Chondrocyte (in vitro differentiated cells): Measurements from ENCODE around the gene HECW1. TPM values are rescaled to one million over a fixed set of nuclear protein-coding genes. Genes with fewer than 3 reads are reported as not detected.
A peak's percentile ranks its signal among the peaks of the same experiment; 100 is the strongest.

Experiments
- DNase-seq: peaks from one replicate; pipeline ENCODE4 v3.0.0; 2021; ENCODE audit warnings: mixed read lengths, low spot score
- H3K27ac Mint-ChIP-seq: one replicate; pipeline ENCODE4 v1.8.0; 2021; ENCODE audit warnings: mild to moderate bottlenecking, moderate library complexity, mixed read lengths; ENCODE audit not compliant: unreplicated experiment
- H3K27me3 Mint-ChIP-seq: 2 replicates; pipeline ENCODE4 v1.8.0; 2021; ENCODE audit warnings: low read depth, mixed read lengths
- H3K36me3 Mint-ChIP-seq: 2 replicates; pipeline ENCODE4 v1.8.0; 2021; ENCODE audit warnings: low read depth, mixed read lengths
- H3K4me1 Mint-ChIP-seq: 2 replicates; pipeline ENCODE4 v1.8.0; 2021; ENCODE audit warnings: low read depth, mild to moderate bottlenecking, mixed read lengths
- H3K4me3 Mint-ChIP-seq: one replicate; pipeline ENCODE4 v1.8.0; 2021; ENCODE audit warnings: mild to moderate bottlenecking, moderate library complexity, mixed read lengths; ENCODE audit not compliant: unreplicated experiment
- H3K9me3 Mint-ChIP-seq: 2 replicates; pipeline ENCODE4 v1.8.0; 2021; ENCODE audit warnings: low read depth, mixed read lengths
- CTCF ChIP-seq: fragments of 200-600 bp; sonication (generic); IDR thresholded peaks from 2 replicates; pipeline ENCODE4 v1.5.0; 2021; ENCODE audit warnings: antibody characterized with exemption, mild to moderate bottlenecking, moderate library complexity
- total RNA-seq: library from RNA; stranded (reverse); gene quantifications from 3 replicates; pipeline ENCODE4 v1.2.1, GENCODE V29; 2021

Gene HECW1
- total RNA-seq, 1 donor from 2014 or later: 1.9 TPM

GRCh38 chr7:43520201-43520600 lies 407.8 kb downstream of the HECW1 start:
- Mint-ChIP-seq H3K27me3 (no peaks in the 10 kb centered on the region), H3K27ac (no peak overlapping the region), H3K4me1 (peaks cover 20% of the 10 kb centered on the region), H3K36me3 (no peaks in the 10 kb centered on the region), H3K9me3 (no peaks in the 10 kb centered on the region), H3K4me3 (no peak overlapping the region)
- no peak for DNase-seq
- TF ChIP-seq CTCF: no peak

GRCh38 chr7:43522406-43523156 lies 410.1 kb downstream of the HECW1 start:
- Mint-ChIP-seq H3K27ac (peak overlapping the region; percentile 80), H3K4me3 (no peak overlapping the region)

GRCh38 chr7:43528576-43529354 lies 416.3 kb downstream of the HECW1 start:
- no peak overlapping the region for H3K4me3 Mint-ChIP-seq
- peaks cover 5% of the 10 kb centered on the region for H3K4me1 Mint-ChIP-seq
- peaks cover 1% of the 10 kb centered on the region for H3K36me3 Mint-ChIP-seq
- peaks cover 3% of the 10 kb centered on the region for H3K27me3 Mint-ChIP-seq
- no peak overlapping the region for H3K27ac Mint-ChIP-seq
- no peak for TF ChIP-seq CTCF
- DNase-seq: no peak
- H3K9me3 Mint-ChIP-seq: no peaks in the 10 kb centered on the region

More at GRCh38 chr7:43522406-43523156, 410.1 kb downstream of the HECW1 start:
- TF ChIP-seq CTCF: no peak
- H3K4me1 Mint-ChIP-seq: peaks cover 14% of the 10 kb centered on the region
- no peak for DNase-seq
- no peaks in the 10 kb centered on the region for H3K36me3 Mint-ChIP-seq
- H3K27me3 Mint-ChIP-seq: no peaks in the 10 kb centered on the region
- H3K9me3 Mint-ChIP-seq: no peaks in the 10 kb centered on the region

GRCh38 chr7:43530553-43531410 lies 418.3 kb downstream of the HECW1 start:
- H3K36me3 Mint-ChIP-seq: peaks cover 1% of the 10 kb centered on the region
- H3K4me3 Mint-ChIP-seq: no peak overlapping the region
- TF ChIP-seq CTCF: no peak
- peaks cover 26% of the 10 kb centered on the region for H3K4me1 Mint-ChIP-seq
- no peak overlapping the region for H3K27ac Mint-ChIP-seq
- DNase-seq: no peak
- H3K9me3 Mint-ChIP-seq: no peaks in the 10 kb centered on the region
- H3K27me3 Mint-ChIP-seq: peaks cover 3% of the 10 kb centered on the region

GRCh38 chr7:43531700-43532099 lies 419.3 kb downstream of the HECW1 start:
- H3K9me3 Mint-ChIP-seq: no peaks in the 10 kb centered on the region
- peaks cover 1% of the 10 kb centered on the region for H3K36me3 Mint-ChIP-seq
- TF ChIP-seq CTCF: no peak
- no peak overlapping the region for H3K4me3 Mint-ChIP-seq
- no peak for DNase-seq
- H3K27ac Mint-ChIP-seq: no peak overlapping the region
- H3K4me1 Mint-ChIP-seq: peaks cover 35% of the 10 kb centered on the region
- peaks cover 3% of the 10 kb centered on the region for H3K27me3 Mint-ChIP-seq
